GM19468 (cell line): ENCODE measurements around the gene PFKFB1.

Experiments used
- ATAC-seq: cut with Tn5 transposase; IDR thresholded peaks from one replicate; pipeline ENCODE4 v1.9.1; 2021; ENCODE audit warnings: mild to moderate bottlenecking, moderate library complexity, moderate number of reproducible peaks; ENCODE audit not compliant: unreplicated experiment; ENCODE audit errors: extremely low read depth

The PFKFB1 gene

GRCh38 chrX:54930291-54931049, 63.5 kb downstream of the PFKFB1 start:
- ATAC-seq: no peak

GRCh38 chrX:54928876-54929275, 65.1 kb downstream of the PFKFB1 start:
- no peak for ATAC-seq

- no peak for ATAC-seq
Observed at GRCh38 chrX:54926978-54927377, 67.0 kb downstream of the PFKFB1 start.

GRCh38 chrX:54923376-54923775, 70.6 kb downstream of the PFKFB1 start:
- ATAC-seq: no peak

GRCh38 chrX:54922547-54922946, 71.4 kb downstream of the PFKFB1 start:
- ATAC-seq: no peak

GRCh38 chrX:54921427-54922021, 72.5 kb downstream of the PFKFB1 start:
- no peak for ATAC-seq

- ATAC-seq: no peak
Observed at GRCh38 chrX:54920610-54921426, 73.2 kb downstream of the PFKFB1 start, which contains the start of gene TRO. Gene TRO, plus strand, starts transcription at chrX:54920824. Its CDS starts 1,423 bp downstream, at chrX:54922247.

- ATAC-seq: no peak
Observed at GRCh38 chrX:54909941-54910340, 84.0 kb downstream of the PFKFB1 start.

- no peak for ATAC-seq
Observed at GRCh38 chrX:54894159-54894558, 99.8 kb downstream of the PFKFB1 start.

- ATAC-seq: no peak
Observed at GRCh38 chrX:54891573-54891972, 102.4 kb downstream of the PFKFB1 start.

- ATAC-seq: no peak
Observed at GRCh38 chrX:54885740-54886139, 108.2 kb downstream of the PFKFB1 start.
